Measurements from ENCODE around the gene CDK5RAP2.

Gene CDK5RAP2

GRCh38 chr9:120408680-120409258, 171.2 kb downstream of the CDK5RAP2 start:
- H3K9me3 Mint-ChIP-seq, result no peaks in the 10 kb centered on the region
- peaks cover 28% of the 10 kb centered on the region for H3K36me3 Mint-ChIP-seq (ENCODE audit: low read depth)
- no peak overlapping the region for H3K27ac Mint-ChIP-seq
- no peak for DNase-seq (ENCODE audit: low spot score)
- H3K4me1 Mint-ChIP-seq (ENCODE audit: low read depth), result no peaks in the 10 kb centered on the region
- H3K4me3 Mint-ChIP-seq, result no peak overlapping the region
- no peaks in the 10 kb centered on the region for H3K27me3 Mint-ChIP-seq (ENCODE audit: low read depth)

DNA sequence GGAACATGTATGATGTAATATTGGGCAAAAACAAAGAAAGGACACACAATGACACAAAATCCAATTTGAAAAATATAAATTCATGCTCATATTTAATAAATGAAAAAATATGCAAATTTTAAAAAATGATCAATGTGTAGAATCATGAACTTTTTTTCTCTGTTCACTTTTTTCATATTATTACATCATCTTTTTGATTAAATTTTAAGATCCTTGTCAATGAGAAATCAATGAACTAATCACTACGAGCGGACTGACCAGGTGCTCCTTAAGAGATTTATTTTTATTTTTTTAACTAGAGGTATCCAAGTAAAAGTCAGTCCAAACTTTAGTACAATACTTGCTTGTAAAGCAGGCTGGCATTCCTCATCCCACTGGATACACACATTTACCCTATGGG, 174.1 kb downstream of the CDK5RAP2 start:
- peaks cover 42% of the 10 kb centered on the region for H3K36me3 Mint-ChIP-seq (ENCODE audit: low read depth)
- H3K27me3 Mint-ChIP-seq (ENCODE audit: low read depth), result no peaks in the 10 kb centered on the region
- H3K27ac Mint-ChIP-seq, result no peak overlapping the region
- no peak overlapping the region for H3K4me3 Mint-ChIP-seq
- no peaks in the 10 kb centered on the region for H3K4me1 Mint-ChIP-seq (ENCODE audit: low read depth)
- DNase-seq (ENCODE audit: low spot score), result no peak
- H3K9me3 Mint-ChIP-seq, result no peaks in the 10 kb centered on the region

GRCh38 chr9:120405134-120405533, 174.8 kb downstream of the CDK5RAP2 start:
- DNase-seq (ENCODE audit: low spot score), result no peak
- Mint-ChIP-seq H3K36me3 (ENCODE audit: low read depth) (peaks cover 41% of the 10 kb centered on the region), H3K9me3 (no peaks in the 10 kb centered on the region), H3K27me3 (ENCODE audit: low read depth) (no peaks in the 10 kb centered on the region), H3K4me1 (ENCODE audit: low read depth) (no peaks in the 10 kb centered on the region), H3K4me3 (no peak overlapping the region), H3K27ac (no peak overlapping the region)

- no peak for DNase-seq (ENCODE audit: low spot score)
- Mint-ChIP-seq H3K4me1 (ENCODE audit: low read depth) (no peaks in the 10 kb centered on the region), H3K4me3 (no peak overlapping the region), H3K36me3 (ENCODE audit: low read depth) (peaks cover 45% of the 10 kb centered on the region), H3K27ac (no peak overlapping the region), H3K9me3 (no peaks in the 10 kb centered on the region), H3K27me3 (ENCODE audit: low read depth) (no peaks in the 10 kb centered on the region)
Measured at GRCh38 chr9:120403543-120403856, 176.5 kb downstream of the CDK5RAP2 start.

DNA sequence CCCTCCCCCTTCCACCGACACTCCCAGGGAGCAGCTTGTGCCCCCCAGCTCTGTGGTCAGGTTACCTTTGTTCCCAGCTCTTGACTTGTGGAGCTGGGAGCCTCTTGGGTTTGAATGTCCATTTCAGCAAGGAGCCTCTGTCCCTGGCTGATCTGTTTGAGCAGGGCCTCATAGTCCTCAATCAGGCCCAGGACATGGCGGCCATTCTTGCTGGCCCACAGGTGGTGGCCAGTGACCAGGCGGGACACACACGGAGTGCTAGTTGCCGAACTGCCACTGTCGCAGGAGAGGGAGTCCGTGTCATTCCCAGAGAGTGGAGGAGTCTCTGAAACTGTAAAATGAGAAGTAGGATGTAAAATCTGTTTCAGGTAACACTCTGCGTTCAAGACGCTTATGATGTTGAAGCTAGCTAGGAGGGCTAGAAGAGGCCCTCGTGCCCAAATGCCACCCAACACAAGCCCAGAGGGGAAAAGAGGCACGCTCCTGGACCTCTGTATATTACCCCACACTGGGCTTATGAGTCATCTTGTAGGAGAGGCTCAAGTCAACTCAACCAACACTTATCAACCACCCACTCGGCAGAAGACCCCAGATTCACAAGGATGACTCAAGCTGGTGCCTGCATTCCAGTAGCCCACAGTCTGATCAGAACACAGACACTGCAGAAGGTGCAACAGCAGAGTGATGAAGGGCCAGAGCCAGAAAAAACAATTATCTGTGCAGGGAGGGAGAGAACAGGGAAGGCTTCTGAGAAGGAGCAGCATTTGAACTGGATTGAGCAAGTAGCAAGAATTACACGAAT, 177.0 kb downstream of the CDK5RAP2 start:
- Mint-ChIP-seq H3K27me3 (ENCODE audit: low read depth) (no peaks in the 10 kb centered on the region), H3K4me3 (no peak overlapping the region), H3K36me3 (ENCODE audit: low read depth) (peaks cover 46% of the 10 kb centered on the region), H3K4me1 (ENCODE audit: low read depth) (no peaks in the 10 kb centered on the region), H3K9me3 (no peaks in the 10 kb centered on the region), H3K27ac (no peak overlapping the region)
- DNase-seq (ENCODE audit: low spot score), result no peak

- no peak for DNase-seq (ENCODE audit: low spot score)
- no peaks in the 10 kb centered on the region for H3K9me3 Mint-ChIP-seq
- no peaks in the 10 kb centered on the region for H3K27me3 Mint-ChIP-seq (ENCODE audit: low read depth)
- H3K4me1 Mint-ChIP-seq (ENCODE audit: low read depth), result peaks cover 6% of the 10 kb centered on the region
- H3K36me3 Mint-ChIP-seq (ENCODE audit: low read depth), result peaks cover 61% of the 10 kb centered on the region
- H3K27ac Mint-ChIP-seq, result no peak overlapping the region
- no peak overlapping the region for H3K4me3 Mint-ChIP-seq
Measured at GRCh38 chr9:120399940-120400339, 180.0 kb downstream of the CDK5RAP2 start.

DNA sequence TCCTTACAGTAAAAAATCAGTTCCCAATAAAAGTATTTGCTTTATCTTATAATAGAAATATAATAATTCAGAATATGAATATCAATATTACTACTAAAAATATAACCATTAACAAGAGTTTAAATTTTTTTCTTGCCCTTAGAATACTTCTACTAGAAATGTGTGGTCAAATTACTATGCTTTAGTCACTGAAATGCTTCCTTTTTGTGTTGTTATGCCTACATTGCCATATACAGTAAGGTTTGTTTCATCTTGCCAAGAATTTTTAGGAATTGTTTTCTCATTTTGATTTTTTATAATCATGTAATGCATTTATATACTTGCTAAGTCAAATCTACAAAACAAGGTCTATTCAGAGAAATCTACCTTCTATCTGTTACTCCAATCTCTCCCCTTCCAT, 181.7 kb downstream of the CDK5RAP2 start:
- DNase-seq (ENCODE audit: low spot score), result no peak
- Mint-ChIP-seq H3K27ac (no peak overlapping the region), H3K36me3 (ENCODE audit: low read depth) (peaks cover 65% of the 10 kb centered on the region)

DNA sequence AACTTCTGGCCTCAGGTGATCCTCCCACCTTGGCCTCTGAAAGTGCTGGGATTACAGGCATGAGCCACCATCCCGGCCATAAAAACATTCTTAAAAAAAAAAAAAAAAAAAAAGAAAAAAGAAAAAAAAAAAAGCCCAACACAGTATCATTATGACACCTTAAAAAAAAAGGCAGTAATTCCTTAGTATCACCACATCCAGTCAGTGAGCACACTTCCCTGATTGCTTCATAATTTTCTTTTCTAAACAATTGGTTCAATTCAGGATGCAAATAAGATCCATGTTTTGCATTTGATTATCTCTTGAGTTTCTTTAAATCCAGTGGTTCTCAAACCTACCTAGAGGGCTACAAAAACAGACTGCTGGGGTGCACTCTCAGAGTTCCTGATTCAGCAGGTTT, 182.5 kb downstream of the CDK5RAP2 start:
- H3K36me3 Mint-ChIP-seq (ENCODE audit: low read depth), result peaks cover 68% of the 10 kb centered on the region
- H3K9me3 Mint-ChIP-seq, result no peaks in the 10 kb centered on the region
- peaks cover 19% of the 10 kb centered on the region for H3K4me1 Mint-ChIP-seq (ENCODE audit: low read depth)
- no peak for DNase-seq (ENCODE audit: low spot score)
- no peak overlapping the region for H3K27ac Mint-ChIP-seq
- H3K27me3 Mint-ChIP-seq (ENCODE audit: low read depth), result no peaks in the 10 kb centered on the region
- H3K4me3 Mint-ChIP-seq, result no peak overlapping the region

More for the DNA sequence above, 181.7 kb downstream of the CDK5RAP2 start:
- Mint-ChIP-seq H3K27me3 (ENCODE audit: low read depth) (no peaks in the 10 kb centered on the region), H3K4me3 (no peak overlapping the region), H3K9me3 (no peaks in the 10 kb centered on the region), H3K4me1 (ENCODE audit: low read depth) (peaks cover 19% of the 10 kb centered on the region)

GRCh38 chr9:120396931-120397330, 183.0 kb downstream of the CDK5RAP2 start:
- Mint-ChIP-seq H3K4me3 (no peak overlapping the region), H3K27ac (no peak overlapping the region), H3K9me3 (no peaks in the 10 kb centered on the region), H3K36me3 (ENCODE audit: low read depth) (peaks cover 69% of the 10 kb centered on the region), H3K4me1 (ENCODE audit: low read depth) (peaks cover 19% of the 10 kb centered on the region), H3K27me3 (ENCODE audit: low read depth) (no peaks in the 10 kb centered on the region)
- no peak for DNase-seq (ENCODE audit: low spot score)

GRCh38 chr9:120396418-120396817, 183.5 kb downstream of the CDK5RAP2 start:
- Mint-ChIP-seq H3K4me3 (no peak overlapping the region), H3K27me3 (ENCODE audit: low read depth) (no peaks in the 10 kb centered on the region), H3K9me3 (no peaks in the 10 kb centered on the region), H3K4me1 (ENCODE audit: low read depth) (peaks cover 19% of the 10 kb centered on the region), H3K36me3 (ENCODE audit: low read depth) (peaks cover 72% of the 10 kb centered on the region), H3K27ac (no peak overlapping the region)
- no peak for DNase-seq (ENCODE audit: low spot score)

DNA sequence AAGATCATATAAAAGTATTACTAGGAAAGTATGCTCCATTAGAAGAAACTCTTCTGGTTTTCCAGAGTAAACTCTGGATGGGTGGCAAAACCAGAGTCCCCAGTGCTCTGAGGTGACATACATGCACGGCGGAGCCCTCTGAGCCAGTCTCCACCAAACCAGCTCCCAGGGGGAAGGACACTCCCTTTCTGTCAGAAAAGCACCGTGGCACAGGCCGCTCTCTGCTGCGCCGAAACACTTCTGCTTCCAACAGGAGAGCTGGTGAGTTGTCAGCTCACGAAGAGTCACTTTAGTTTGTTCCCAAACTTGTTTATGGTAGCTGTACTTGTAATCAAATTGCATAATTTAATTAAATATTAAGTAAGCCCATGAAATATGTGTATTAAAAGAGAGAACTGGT, 184.6 kb downstream of the CDK5RAP2 start:
- Mint-ChIP-seq H3K4me3 (no peak overlapping the region), H3K27me3 (ENCODE audit: low read depth) (no peaks in the 10 kb centered on the region), H3K27ac (no peak overlapping the region), H3K9me3 (no peaks in the 10 kb centered on the region), H3K4me1 (ENCODE audit: low read depth) (peaks cover 19% of the 10 kb centered on the region), H3K36me3 (ENCODE audit: low read depth) (peaks cover 73% of the 10 kb centered on the region)
- DNase-seq (ENCODE audit: low spot score), result no peak

GRCh38 chr9:120394058-120394669, 185.8 kb downstream of the CDK5RAP2 start:
- no peaks in the 10 kb centered on the region for H3K9me3 Mint-ChIP-seq
- peaks cover 19% of the 10 kb centered on the region for H3K4me1 Mint-ChIP-seq (ENCODE audit: low read depth)
- H3K4me3 Mint-ChIP-seq, result peak overlapping the region; percentile 62
- H3K36me3 Mint-ChIP-seq (ENCODE audit: low read depth), result peaks cover 68% of the 10 kb centered on the region
- no peaks in the 10 kb centered on the region for H3K27me3 Mint-ChIP-seq (ENCODE audit: low read depth)
- peak; percentile 81 for DNase-seq (ENCODE audit: low spot score)
- H3K27ac Mint-ChIP-seq, result peak overlapping the region; percentile 69

GRCh38 chr9:120393386-120394057, 186.4 kb downstream of the CDK5RAP2 start:
- Mint-ChIP-seq H3K4me1 (ENCODE audit: low read depth) (peaks cover 19% of the 10 kb centered on the region), H3K36me3 (ENCODE audit: low read depth) (peaks cover 67% of the 10 kb centered on the region), H3K27me3 (ENCODE audit: low read depth) (no peaks in the 10 kb centered on the region), H3K9me3 (no peaks in the 10 kb centered on the region), H3K27ac (no peak overlapping the region), H3K4me3 (peak overlapping the region; percentile 62)
- peak; percentile 21 for DNase-seq (ENCODE audit: low spot score)

- peaks cover 19% of the 10 kb centered on the region for H3K4me1 Mint-ChIP-seq (ENCODE audit: low read depth)
- H3K9me3 Mint-ChIP-seq, result no peaks in the 10 kb centered on the region
- no peak overlapping the region for H3K4me3 Mint-ChIP-seq
- H3K36me3 Mint-ChIP-seq (ENCODE audit: low read depth), result peaks cover 66% of the 10 kb centered on the region
- H3K27ac Mint-ChIP-seq, result no peak overlapping the region
- DNase-seq (ENCODE audit: low spot score), result no peak
- H3K27me3 Mint-ChIP-seq (ENCODE audit: low read depth), result no peaks in the 10 kb centered on the region
Measured at GRCh38 chr9:120392711-120393110, 187.3 kb downstream of the CDK5RAP2 start.
